Mesendoderm (in vitro differentiated cells): ENCODE data around the gene PGM3.

ENCODE experiments used
- DNase-seq: peaks from one replicate; pipeline ENCODE4 v3.0.0; 2013
- H2AK5ac ChIP-seq: 2 replicates; pipeline ENCODE4 v1.6.1; 2013; ENCODE audit warnings: low read length, inconsistent platforms
- H2BK120ac ChIP-seq: 2 replicates; pipeline ENCODE4 v1.6.1; 2013; ENCODE audit warnings: low read depth, mild to moderate bottlenecking, low read length, moderate library complexity, mixed read lengths
- H2BK15ac ChIP-seq: replicated peaks from 2 replicates; pipeline ENCODE4 v1.6.1; 2013; ENCODE audit warnings: low read depth, mild to moderate bottlenecking, moderate library complexity
- H2BK5ac ChIP-seq: 2 replicates; pipeline ENCODE4 v1.6.1; 2013; ENCODE audit warnings: low read length, inconsistent platforms
- H3K18ac ChIP-seq: 2 replicates; pipeline ENCODE4 v1.6.1; 2013; ENCODE audit warnings: mild to moderate bottlenecking, low read length, mixed read lengths
- H3K23ac ChIP-seq: one replicate; pipeline ENCODE4 v1.6.1; 2013; ENCODE audit warnings: low read length
- H3K27ac ChIP-seq: 2 replicates; pipeline ENCODE4 v1.5.1; 2013; ENCODE audit warnings: low read depth, mild to moderate bottlenecking, inconsistent platforms, low read length, moderate library complexity
- H3K27me3 ChIP-seq: 2 replicates; pipeline ENCODE4 v1.6.1; 2013; ENCODE audit warnings: low read length, control low read depth, mild to moderate bottlenecking, inconsistent platforms; ENCODE audit not compliant: insufficient read depth, poor library complexity
- H3K36me3 ChIP-seq: 2 replicates; pipeline ENCODE4 v1.6.1; 2013; ENCODE audit warnings: low read length, inconsistent platforms; ENCODE audit not compliant: control insufficient read depth, insufficient read depth
- H3K4ac ChIP-seq: one replicate; pipeline ENCODE4 v1.6.1; 2013; ENCODE audit warnings: low read depth, mild to moderate bottlenecking, low read length, moderate library complexity
- H3K4me1 ChIP-seq: 2 replicates; pipeline ENCODE4 v1.6.1; 2013; ENCODE audit warnings: low read depth, low read length, inconsistent platforms; ENCODE audit not compliant: control insufficient read depth
- H3K4me2 ChIP-seq: 2 replicates; pipeline ENCODE4 v1.6.1; 2013; ENCODE audit warnings: low read length
- H3K4me3 ChIP-seq: 2 replicates; pipeline ENCODE4 v1.5.1; 2013; ENCODE audit warnings: mild to moderate bottlenecking, low read length
- H3K56ac ChIP-seq: one replicate; pipeline ENCODE4 v1.6.1; 2013; ENCODE audit warnings: low read length
- H3K79me1 ChIP-seq: 2 replicates; pipeline ENCODE4 v1.6.1; 2013; ENCODE audit warnings: low read length, inconsistent platforms
- H3K79me2 ChIP-seq: 2 replicates; pipeline ENCODE4 v1.6.1; 2013; ENCODE audit warnings: mild to moderate bottlenecking, low read length; ENCODE audit not compliant: control insufficient read depth, insufficient read depth
- H3K9ac ChIP-seq: 2 replicates; pipeline ENCODE4 v1.6.1; 2013; ENCODE audit warnings: low read length, inconsistent platforms
- H4K5ac ChIP-seq: one replicate; pipeline ENCODE4 v1.6.1; 2013; ENCODE audit warnings: low read length
- H4K8ac ChIP-seq: one replicate; pipeline ENCODE4 v1.6.1; 2013; ENCODE audit warnings: low read depth, mild to moderate bottlenecking, control low read depth, low read length, moderate library complexity
- WGBS: extraction: QIAGEN DNeasy Blood & Tissue Kit; methylation state at CpG from one replicate; pipeline ENCODE4 v1.1.7; 2013; ENCODE audit warnings: low lambda C conversion rate, missing lambda C conversion rate; ENCODE audit not compliant: insufficient coverage; ENCODE audit errors: extremely low coverage; 5-methylcytosine and 5-hydroxymethylcytosine counted together

PGM3 gene

DNA sequence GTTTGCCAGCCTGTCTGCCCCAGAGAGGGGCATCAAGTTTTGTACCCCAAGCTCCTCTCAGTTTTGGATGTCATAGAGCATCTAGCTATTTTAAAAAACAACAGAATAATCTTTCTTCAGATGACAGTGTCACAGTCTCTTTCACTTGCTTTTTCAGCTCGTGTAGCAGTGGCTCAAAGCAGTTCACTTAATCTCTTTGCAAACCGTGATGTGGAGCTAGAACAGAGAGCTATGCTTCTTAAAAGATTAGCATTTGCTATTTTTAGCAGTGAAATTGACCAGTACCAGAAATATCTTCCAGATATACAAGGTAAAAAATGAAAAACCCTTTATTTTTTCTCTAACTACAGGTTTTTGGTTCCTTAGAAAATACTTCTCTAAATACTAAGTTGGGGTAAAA lies 37.3 kb downstream of the PGM3 start:
- whole genome bisulfite sequencing = no CpG with 5 or more reads among the region's 2 CpGs
- no peak overlapping the region for H3K27ac ChIP-seq
- no peak overlapping the region for H2BK5ac ChIP-seq
- H3K36me3 ChIP-seq = no peaks in the 10 kb centered on the region
- no peaks in the 10 kb centered on the region for H3K79me2 ChIP-seq
- no peak for DNase-seq
- no peak overlapping the region for H3K23ac ChIP-seq
- no peak overlapping the region for H3K4me3 ChIP-seq
- H3K4me2 ChIP-seq = no peak overlapping the region
- no peak overlapping the region for H4K8ac ChIP-seq
- no peak overlapping the region for H3K4ac ChIP-seq
- H4K5ac ChIP-seq = no peak overlapping the region
- no peak overlapping the region for H3K9ac ChIP-seq
- no peak overlapping the region for H2BK120ac ChIP-seq
- no peak overlapping the region for H2BK15ac ChIP-seq
- no peaks in the 10 kb centered on the region for H3K79me1 ChIP-seq
- H3K27me3 ChIP-seq = no peaks in the 10 kb centered on the region
- H3K18ac ChIP-seq = no peak overlapping the region
- H2AK5ac ChIP-seq = no peak overlapping the region
- no peak overlapping the region for H3K56ac ChIP-seq
- no peaks in the 10 kb centered on the region for H3K4me1 ChIP-seq

DNA sequence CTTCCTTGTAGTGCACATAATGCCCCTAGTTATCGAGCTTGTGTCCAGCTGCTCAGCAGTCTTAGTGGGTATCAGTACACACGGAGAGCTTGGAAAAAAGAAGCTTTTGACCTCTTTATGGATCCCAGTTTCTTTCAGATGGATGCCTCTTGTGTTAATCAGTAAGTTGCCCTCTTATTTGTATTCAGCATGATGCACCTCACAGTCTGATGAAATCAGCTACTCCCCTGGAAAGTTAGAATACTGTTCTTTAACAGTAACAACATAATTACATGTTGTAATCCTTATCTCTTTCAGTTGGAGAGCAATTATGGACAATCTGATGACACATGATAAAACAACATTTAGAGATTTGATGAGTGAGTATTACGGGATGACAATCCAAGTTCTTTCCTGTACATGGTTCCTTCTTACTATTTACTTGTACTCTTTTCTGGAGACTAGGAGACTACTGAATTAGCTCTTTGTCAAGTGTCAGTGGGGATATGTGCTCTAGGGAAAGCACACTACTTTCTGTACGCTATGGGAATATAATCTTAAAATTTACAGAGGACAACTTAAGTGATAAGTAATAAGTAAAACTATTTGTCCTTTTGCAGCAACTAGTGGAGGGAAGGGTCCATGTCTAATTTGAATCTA lies 39.1 kb downstream of the PGM3 start:
- Histone ChIP-seq H3K56ac (no peak overlapping the region), H2BK120ac (no peak overlapping the region), H4K8ac (no peak overlapping the region), H3K4me2 (no peak overlapping the region), H3K18ac (no peak overlapping the region), H2BK5ac (no peak overlapping the region), H3K4me3 (no peak overlapping the region), H4K5ac (no peak overlapping the region), H3K4me1 (no peaks in the 10 kb centered on the region), H3K79me2 (no peaks in the 10 kb centered on the region), H3K27me3 (no peaks in the 10 kb centered on the region), H3K79me1 (no peaks in the 10 kb centered on the region), H2AK5ac (no peak overlapping the region), H3K4ac (no peak overlapping the region), H3K27ac (no peak overlapping the region), H3K36me3 (no peaks in the 10 kb centered on the region), H3K23ac (no peak overlapping the region), H2BK15ac (no peak overlapping the region), H3K9ac (no peak overlapping the region)
- no peak for DNase-seq
- WGBS = no CpG with 5 or more reads among the region's 4 CpGs

DNA sequence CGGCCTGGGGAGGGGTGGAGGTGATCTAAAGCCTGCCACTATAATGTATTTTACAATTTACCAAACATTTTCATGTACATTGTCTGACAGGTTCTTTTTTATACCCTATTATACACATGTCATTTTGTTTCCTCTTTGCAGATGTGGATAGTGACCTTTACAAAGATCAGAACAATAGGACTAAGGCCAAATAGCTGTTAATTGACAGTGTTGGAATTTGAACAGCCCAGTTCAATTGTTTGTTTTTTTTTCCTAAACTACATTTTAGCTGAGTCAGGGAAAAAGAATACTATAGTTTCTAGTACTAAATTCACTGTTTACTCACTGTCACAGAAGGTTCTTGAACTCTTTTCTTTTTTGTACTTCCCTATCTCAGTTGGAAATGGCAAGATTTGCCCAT lies 40.2 kb downstream of the PGM3 start:
- Histone ChIP-seq H3K9ac (no peak overlapping the region), H3K18ac (no peak overlapping the region), H3K27ac (no peak overlapping the region), H2AK5ac (no peak overlapping the region), H3K4ac (no peak overlapping the region), H2BK15ac (no peak overlapping the region), H4K8ac (no peak overlapping the region), H3K79me1 (no peaks in the 10 kb centered on the region), H4K5ac (no peak overlapping the region), H2BK5ac (no peak overlapping the region), H3K79me2 (no peaks in the 10 kb centered on the region), H3K56ac (no peak overlapping the region), H3K4me1 (no peaks in the 10 kb centered on the region), H3K36me3 (no peaks in the 10 kb centered on the region), H3K4me2 (no peak overlapping the region), H3K23ac (no peak overlapping the region), H3K4me3 (no peak overlapping the region), H2BK120ac (no peak overlapping the region), H3K27me3 (no peaks in the 10 kb centered on the region)
- DNase-seq = no peak
- no CpG with 5 or more reads among the region's 1 CpG for WGBS

DNA sequence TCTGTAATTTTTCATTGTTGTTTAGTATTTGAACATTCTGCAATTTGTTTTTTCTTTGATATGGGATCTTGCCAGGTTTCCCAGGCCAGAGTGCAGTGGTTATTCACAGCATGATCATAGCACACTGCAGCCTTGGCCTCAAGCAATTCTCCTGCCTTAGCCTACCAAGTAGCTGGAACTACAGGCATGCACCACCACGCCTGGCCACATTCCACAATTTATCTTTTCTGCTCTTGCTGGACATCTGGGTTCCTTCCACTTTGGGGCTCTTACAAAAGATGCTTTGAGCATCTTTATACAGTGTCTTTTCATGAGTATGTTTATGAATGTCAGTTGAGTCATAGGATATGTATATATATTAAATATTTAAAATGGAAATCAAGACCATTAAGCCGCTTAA lies 42.0 kb downstream of the PGM3 start:
- no peak overlapping the region for H3K56ac ChIP-seq
- H4K8ac ChIP-seq = no peak overlapping the region
- no peak overlapping the region for H2BK5ac ChIP-seq
- no peak overlapping the region for H3K4me3 ChIP-seq
- H3K27me3 ChIP-seq = no peaks in the 10 kb centered on the region
- H3K4me2 ChIP-seq = no peak overlapping the region
- no peak overlapping the region for H3K27ac ChIP-seq
- H3K9ac ChIP-seq = no peak overlapping the region
- DNase-seq = peak; percentile 25
- H2BK120ac ChIP-seq = no peak overlapping the region
- H3K36me3 ChIP-seq = no peaks in the 10 kb centered on the region
- H3K4me1 ChIP-seq = no peaks in the 10 kb centered on the region
- H3K79me2 ChIP-seq = no peaks in the 10 kb centered on the region
- no peak overlapping the region for H3K18ac ChIP-seq
- H3K23ac ChIP-seq = no peak overlapping the region
- no peak overlapping the region for H4K5ac ChIP-seq
- no peaks in the 10 kb centered on the region for H3K79me1 ChIP-seq
- H2AK5ac ChIP-seq = no peak overlapping the region
- no CpG with 5 or more reads among the region's 2 CpGs for WGBS
- no peak overlapping the region for H2BK15ac ChIP-seq
- no peak overlapping the region for H3K4ac ChIP-seq

DNA sequence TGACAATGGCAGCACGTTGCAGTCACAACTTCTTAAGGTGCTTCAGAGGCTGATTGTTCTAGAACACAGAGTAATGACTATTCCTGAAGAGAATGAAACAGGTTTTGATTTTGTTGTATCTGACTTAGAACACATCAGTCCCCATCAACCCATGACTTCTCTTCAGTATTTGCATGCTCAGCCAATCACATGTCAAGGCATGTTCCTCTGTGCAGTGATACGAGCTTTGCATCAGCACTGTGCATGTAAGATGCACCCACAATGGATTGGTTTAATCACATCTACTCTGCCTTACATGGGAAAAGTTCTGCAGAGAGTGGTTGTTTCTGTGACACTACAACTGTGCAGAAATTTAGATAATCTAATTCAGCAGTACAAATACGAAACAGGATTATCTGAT lies 54.3 kb downstream of the PGM3 start:
- Histone ChIP-seq H3K4ac (no peak overlapping the region), H3K79me2 (no peaks in the 10 kb centered on the region), H3K27ac (no peak overlapping the region), H2BK15ac (no peak overlapping the region), H2AK5ac (no peak overlapping the region), H3K4me1 (no peaks in the 10 kb centered on the region), H3K9ac (no peak overlapping the region), H4K8ac (no peak overlapping the region), H3K23ac (no peak overlapping the region), H2BK5ac (no peak overlapping the region), H3K56ac (no peak overlapping the region), H2BK120ac (no peak overlapping the region), H3K79me1 (no peaks in the 10 kb centered on the region), H3K18ac (no peak overlapping the region), H4K5ac (no peak overlapping the region), H3K4me2 (no peak overlapping the region), H3K36me3 (no peaks in the 10 kb centered on the region), H3K27me3 (no peaks in the 10 kb centered on the region), H3K4me3 (no peak overlapping the region)
- no CpG with 5 or more reads among the region's 3 CpGs for WGBS
- DNase-seq = no peak

DNA sequence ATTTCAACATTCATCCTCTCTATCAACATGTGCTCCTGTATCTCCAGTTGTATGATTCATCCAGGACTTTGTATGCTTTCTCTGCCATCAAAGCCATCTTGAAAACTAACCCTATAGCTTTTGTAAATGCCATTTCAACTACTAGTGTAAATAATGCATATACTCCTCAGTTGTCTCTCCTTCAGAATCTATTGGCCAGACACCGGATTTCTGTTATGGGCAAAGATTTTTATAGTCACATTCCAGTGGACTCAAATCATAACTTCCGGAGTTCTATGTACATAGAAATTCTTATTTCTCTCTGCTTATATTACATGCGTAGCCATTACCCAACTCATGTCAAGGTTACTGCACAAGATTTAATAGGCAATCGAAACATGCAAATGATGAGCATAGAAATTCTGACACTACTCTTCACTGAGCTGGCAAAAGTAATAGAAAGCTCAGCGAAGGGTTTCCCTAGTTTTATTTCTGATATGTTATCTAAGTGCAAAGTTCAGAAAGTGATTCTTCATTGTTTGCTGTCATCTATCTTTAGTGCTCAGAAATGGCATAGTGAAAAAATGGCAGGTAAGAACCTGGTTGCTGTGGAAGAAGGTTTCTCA lies 54.8 kb downstream of the PGM3 start:
- H3K23ac ChIP-seq = no peak overlapping the region
- H3K36me3 ChIP-seq = no peaks in the 10 kb centered on the region
- no peak overlapping the region for H4K5ac ChIP-seq
- no peaks in the 10 kb centered on the region for H3K79me1 ChIP-seq
- H3K4me3 ChIP-seq = no peak overlapping the region
- WGBS = no CpG with 5 or more reads among the region's 5 CpGs
- H3K4me1 ChIP-seq = no peaks in the 10 kb centered on the region
- H3K56ac ChIP-seq = no peak overlapping the region
- no peak overlapping the region for H3K4me2 ChIP-seq
- no peak overlapping the region for H3K9ac ChIP-seq
- H2AK5ac ChIP-seq = no peak overlapping the region
- no peak overlapping the region for H2BK120ac ChIP-seq
- no peak overlapping the region for H2BK5ac ChIP-seq
- no peak overlapping the region for H2BK15ac ChIP-seq
- no peaks in the 10 kb centered on the region for H3K27me3 ChIP-seq
- no peak overlapping the region for H3K4ac ChIP-seq
- H4K8ac ChIP-seq = no peak overlapping the region
- no peak overlapping the region for H3K18ac ChIP-seq
- DNase-seq = no peak
- no peak overlapping the region for H3K27ac ChIP-seq
- no peaks in the 10 kb centered on the region for H3K79me2 ChIP-seq
